Activated CD4-positive, alpha-beta T cell treated with anti-CD3 and anti-CD28 coated beads, Interleukin-2, amount 50 U/mL, for 16 hours (primary cell): ENCODE measurements around the gene UBALD2.
"Not testable (repeated sequence)": the region's sequence is repeated elsewhere in the genome, so short reads cannot be mapped to it uniquely, and the experiment has no call there.

Experiments
- DNase-seq: peaks from one replicate; pipeline ENCODE4 v3.0.0-alpha.2; 2020

The UBALD2 gene

GRCh38 chr17:76264755-76265623, at the start of gene UBALD2:
UBALD2 (plus strand) TSS chr17:76265348; CDS start chr17:76265506, 158 bp downstream.
- DNase-seq: peak; percentile 100

DNA sequence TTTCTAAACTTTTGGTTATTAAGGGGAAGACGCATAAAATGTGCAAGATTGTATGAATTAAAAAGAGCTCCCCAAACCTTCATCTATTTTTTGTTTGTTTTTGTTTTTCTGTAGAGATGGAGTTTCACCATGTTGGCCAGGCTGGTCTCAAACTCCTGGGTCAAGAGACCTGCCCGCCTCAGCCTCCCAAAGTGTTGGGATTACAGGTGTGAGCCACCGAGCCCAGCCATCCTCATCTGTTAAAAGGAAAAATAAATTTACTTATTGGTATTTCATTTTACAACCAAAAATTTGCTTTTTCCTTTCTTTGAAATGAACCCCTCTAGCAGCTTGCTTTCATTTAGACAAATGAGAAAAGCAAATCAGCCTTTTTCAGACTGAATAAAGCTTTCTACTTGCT, 48.1 kb upstream of the UBALD2 start:
- DNase-seq: no peak

- DNase-seq: peak; percentile 22
Observed at GRCh38 chr17:76219670-76220383, 45.3 kb upstream of the UBALD2 start.

- DNase-seq: no peak
Observed at GRCh38 chr17:76223802-76224201, 41.3 kb upstream of the UBALD2 start.

GRCh38 chr17:76225373-76226086, 39.6 kb upstream of the UBALD2 start:
- DNase-seq: not testable (repeated sequence)

DNA sequence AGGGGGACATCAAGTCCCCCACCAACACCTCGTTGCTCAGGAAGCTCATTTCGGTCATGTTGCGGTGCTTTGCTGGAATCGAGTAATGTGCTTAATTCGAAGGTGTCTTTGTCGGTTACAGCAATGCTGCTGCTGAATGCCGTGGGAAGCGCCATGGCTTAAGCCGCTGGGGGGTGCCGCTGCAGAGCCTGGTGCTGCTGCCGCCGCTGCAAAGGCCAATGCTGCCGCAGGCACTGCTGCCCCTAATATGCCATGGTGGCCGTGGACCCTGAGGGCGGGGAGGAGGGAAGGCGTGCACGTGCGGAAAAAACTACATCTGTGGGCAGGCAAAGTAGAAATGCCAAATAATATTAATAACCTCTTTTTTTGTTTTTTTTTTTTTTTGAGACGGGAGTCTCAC, 38.4 kb upstream of the UBALD2 start:
- DNase-seq: not testable (repeated sequence)

DNA sequence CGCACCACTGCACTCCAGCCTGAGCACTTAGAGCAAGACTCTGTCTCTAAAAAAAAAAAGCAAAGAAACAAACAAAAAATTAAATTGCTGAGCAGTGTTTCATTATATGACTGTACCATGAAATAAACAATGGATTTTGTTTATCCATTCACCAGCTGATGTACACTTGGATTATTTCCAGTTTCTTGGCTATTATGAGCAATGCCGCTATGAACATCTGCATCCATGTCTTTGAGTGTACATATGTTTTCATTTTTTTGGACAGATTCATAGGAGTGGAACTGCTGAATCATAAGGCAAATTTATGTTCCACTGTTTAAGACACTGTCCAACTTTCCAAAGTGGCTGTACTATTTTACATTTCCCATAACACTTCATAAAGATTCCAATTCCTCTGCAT, 32.8 kb upstream of the UBALD2 start:
- no peak for DNase-seq

- DNase-seq: no peak
Observed at GRCh38 chr17:76233588-76234353, 31.4 kb upstream of the UBALD2 start.

GRCh38 chr17:76234354-76234679, 30.8 kb upstream of the UBALD2 start:
- DNase-seq: peak; percentile 83

DNA sequence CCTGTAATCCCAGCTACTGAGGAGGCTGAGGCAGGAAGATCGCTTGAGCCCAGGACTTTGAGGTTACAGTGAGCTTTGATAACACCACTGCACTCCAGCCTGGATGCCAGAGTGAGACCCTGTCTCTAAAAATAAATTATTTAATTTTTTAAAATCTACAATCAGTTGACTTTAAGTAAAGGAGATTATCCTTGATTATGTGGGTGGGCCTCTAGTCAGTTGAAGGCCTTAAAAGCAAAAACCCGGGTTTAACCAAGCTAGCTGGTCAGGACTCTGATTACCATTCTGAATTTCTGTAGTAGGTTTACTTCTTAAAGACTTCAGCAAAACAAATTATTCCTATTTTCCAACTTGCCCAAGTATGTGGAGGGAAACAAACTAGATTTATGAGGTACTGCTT, 29.3 kb upstream of the UBALD2 start:
- no peak for DNase-seq

GRCh38 chr17:76236603-76237002, 28.5 kb upstream of the UBALD2 start:
- DNase-seq: no peak

DNA sequence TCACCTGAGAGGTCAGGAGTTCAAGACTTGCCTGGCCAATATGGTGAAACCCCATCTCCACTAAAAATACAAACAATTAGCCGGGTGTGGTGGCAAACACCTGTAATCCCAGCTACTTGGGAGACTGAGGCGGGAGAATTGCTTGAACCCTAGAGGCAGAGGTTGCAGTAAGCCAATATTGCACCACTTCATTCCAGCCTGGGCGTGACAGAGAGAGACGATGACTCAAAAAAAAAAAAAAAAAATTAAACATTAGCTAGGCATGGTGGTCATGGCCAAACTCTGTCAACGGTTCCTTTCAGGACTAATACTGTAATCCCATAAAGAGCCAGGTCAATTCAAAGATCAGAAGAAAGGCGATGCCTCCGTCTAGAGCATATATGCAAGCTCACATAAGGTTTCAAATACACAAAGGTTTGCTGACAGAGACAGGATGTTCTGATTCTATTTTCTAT, 27.3 kb upstream of the UBALD2 start:
- DNase-seq: no peak

- DNase-seq: no peak
Observed at GRCh38 chr17:76238847-76239537, 26.2 kb upstream of the UBALD2 start.

- DNase-seq: no peak
Observed at GRCh38 chr17:76239538-76240274, 25.4 kb upstream of the UBALD2 start.

DNA sequence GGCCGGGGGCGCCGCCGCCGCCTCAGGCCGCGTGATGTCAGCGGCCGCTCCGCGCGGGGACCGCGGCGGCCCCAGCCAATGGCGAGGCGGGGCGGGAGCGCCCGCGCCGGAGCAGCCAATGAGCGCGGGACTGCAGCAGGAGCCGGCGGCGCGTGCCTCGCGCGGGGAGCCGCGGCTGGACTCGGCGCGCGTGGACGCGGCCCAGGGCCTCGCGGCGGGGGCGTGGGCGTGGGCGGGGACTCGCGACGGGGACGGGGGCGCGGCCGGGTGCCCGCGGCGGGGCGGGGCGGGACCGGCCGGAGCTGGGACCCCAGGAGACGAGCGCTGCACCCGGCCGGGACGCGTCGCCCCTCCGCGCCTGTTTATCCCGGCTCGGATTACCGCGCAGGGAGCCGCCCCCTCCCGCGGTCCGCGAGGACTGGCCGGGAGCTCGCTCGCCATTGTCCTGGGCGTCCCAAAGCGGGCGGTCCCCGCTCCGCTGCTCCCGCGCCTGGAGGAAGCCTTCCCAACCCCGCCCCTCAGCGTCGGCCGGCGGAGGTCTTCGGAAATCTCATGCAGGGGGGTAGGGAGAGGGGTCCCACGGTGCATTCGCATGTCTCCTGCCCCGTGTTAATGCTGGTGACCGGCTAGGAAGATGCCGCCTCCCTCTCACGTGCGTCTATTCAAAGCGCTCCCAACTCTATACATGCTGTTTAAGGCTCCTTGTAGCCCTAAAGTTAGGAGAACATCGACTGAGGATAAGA, 24.5 kb upstream of the UBALD2 start, which contains the start of gene RNF157:
Gene RNF157, minus strand, starts transcription at position 33 of the 743 bp plus-strand sequence. CDS start 253 bp downstream, outside the sequence.
- DNase-seq: peak; percentile 52

- no peak for DNase-seq
Observed at GRCh38 chr17:76241204-76241538, 24.0 kb upstream of the UBALD2 start.

DNA sequence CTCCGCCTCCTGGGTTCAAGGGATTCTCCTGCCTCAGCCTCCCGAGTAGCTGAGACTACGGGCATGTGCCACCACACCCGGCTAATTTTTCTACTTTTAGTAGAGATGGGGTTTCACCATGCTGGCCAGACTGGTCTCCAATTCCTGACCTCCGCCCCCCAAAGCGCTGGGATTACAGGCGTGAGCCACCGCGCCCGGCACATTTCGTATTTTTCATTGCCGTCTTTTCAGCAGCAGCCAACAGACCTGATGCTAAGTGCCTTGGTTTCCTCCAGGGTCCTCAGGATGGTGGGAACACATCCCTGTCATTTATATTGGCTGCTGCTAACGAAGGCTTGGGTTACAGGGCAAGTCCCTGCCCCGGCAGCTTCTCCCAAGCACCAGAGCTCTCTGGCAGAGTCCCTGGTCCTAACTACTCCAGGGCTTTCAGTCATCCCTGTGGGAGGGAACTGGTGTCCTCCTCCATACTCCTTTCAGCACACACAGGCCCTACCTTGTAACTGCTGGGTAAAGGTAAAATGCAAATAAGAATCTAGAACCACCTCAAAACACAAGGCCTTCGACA, 23.4 kb upstream of the UBALD2 start:
- DNase-seq: no peak

DNA sequence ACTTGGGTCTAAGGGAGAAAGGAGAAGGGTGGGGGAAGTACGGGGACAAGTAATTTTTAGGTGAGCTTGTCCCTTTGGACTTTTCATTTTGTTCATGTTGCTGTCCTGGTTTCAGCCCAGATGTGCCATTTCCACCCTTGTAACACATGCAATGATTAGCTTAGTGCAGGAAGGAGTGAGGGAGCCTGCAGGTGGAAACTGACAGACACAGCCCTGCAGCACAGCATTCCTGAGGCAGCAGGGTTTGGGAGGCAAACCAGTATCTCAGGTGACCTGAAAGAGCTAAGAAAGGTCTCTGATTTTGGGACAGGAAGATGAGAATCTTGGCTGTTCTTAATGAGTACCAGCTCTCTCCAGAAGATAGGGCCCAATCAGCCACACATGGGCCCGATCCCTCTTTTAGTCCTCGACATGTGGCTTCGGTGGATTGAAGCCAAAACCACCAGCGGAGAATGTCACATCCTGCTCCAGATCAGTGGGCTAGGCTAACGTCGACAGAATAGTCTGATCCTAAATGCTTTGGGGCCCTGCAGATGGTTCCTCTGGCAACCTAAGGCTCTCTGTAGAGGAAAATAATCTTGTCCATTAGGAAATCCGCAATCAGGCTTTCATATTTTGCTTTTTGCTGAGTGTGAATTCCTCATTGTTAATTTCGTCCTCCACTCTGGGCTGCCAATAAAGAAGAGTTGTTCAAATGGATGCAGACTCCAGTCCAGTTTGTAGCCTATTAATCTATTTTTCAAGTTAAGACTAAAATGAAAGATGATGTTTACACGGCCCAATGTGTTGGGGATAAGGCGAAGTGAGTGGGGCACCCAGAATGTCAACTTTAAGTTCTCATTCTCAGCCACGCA, 21.1 kb upstream of the UBALD2 start:
- DNase-seq: no peak

DNA sequence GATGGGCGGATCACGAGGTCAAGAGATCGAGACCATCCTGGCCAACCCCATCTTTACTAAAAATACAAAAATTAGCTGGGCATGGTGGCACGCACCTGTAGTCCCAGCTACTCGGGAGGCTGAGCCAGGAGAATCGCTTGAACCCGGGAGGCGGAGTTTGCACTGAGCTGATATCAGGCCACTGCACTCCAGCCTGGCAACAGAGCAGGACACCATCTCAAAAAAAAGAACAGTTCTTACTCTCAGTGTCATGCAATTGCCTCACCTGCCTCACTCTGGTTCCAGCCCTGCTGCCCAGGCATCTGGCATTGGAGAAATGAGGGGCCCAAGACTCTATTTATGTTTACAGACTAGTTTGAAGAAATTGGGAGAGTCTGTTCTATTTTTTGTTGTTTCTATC, 20.4 kb upstream of the UBALD2 start:
- not testable (repeated sequence) for DNase-seq
